HFF-Myc (cell line): ENCODE results near the gene POLE3.

Experiments
- DNase-seq: peaks from one replicate; pipeline ENCODE4 v3.0.0-alpha.2; 2011; ENCODE audit warnings: low read depth; ENCODE audit errors: extremely low read depth
- H3K4me3 ChIP-seq: replicated peaks from 2 replicates; pipeline ENCODE4 v1.5.1; 2011; ENCODE audit warnings: low read depth, mild to moderate bottlenecking, control low read depth, low read length
- CTCF ChIP-seq: IDR thresholded peaks from 2 replicates; pipeline ENCODE4 v1.5.1; 2012; ENCODE audit warnings: mild to moderate bottlenecking, low read depth, low read length, control low read depth; ENCODE audit errors: missing control alignments

The POLE3 gene

GRCh38 chr9:113375057-113376023 is 35.1 kb downstream of the POLE3 start:
- H3K4me3 ChIP-seq = peak overlapping the region; percentile 70
- TF ChIP-seq CTCF = no peak
- DNase-seq = no peak

- no peak for DNase-seq
- no peak overlapping the region for H3K4me3 ChIP-seq
- no peak for TF ChIP-seq CTCF
These were observed 36.6 kb downstream of the POLE3 start for GRCh38 chr9:113373676-113374392.

GRCh38 chr9:113373256-113373655 is 37.2 kb downstream of the POLE3 start:
- no peak for TF ChIP-seq CTCF
- H3K4me3 ChIP-seq = no peak overlapping the region
- DNase-seq = no peak

GRCh38 chr9:113372059-113372458 is 38.4 kb downstream of the POLE3 start:
- TF ChIP-seq CTCF = no peak
- no peak overlapping the region for H3K4me3 ChIP-seq
- DNase-seq = no peak

- TF ChIP-seq CTCF = no peak
- no peak overlapping the region for H3K4me3 ChIP-seq
- no peak for DNase-seq
These were observed 39.6 kb downstream of the POLE3 start for GRCh38 chr9:113370806-113371325.

GRCh38 chr9:113369855-113370140 is 40.7 kb downstream of the POLE3 start:
- DNase-seq = no peak
- no peak overlapping the region for H3K4me3 ChIP-seq
- TF ChIP-seq CTCF = no peak
